HG02973 (cell line): ENCODE data around the gene MRTFA.
"Not testable (repeated sequence)": the region's sequence is repeated elsewhere in the genome, so short reads cannot be mapped to it uniquely, and the experiment has no call there.

Experiments used
- ATAC-seq: cut with Tn5 transposase; IDR thresholded peaks from one replicate; pipeline ENCODE4 v1.9.1; 2021; ENCODE audit warnings: moderate library complexity; ENCODE audit not compliant: unreplicated experiment

Gene MRTFA

DNA sequence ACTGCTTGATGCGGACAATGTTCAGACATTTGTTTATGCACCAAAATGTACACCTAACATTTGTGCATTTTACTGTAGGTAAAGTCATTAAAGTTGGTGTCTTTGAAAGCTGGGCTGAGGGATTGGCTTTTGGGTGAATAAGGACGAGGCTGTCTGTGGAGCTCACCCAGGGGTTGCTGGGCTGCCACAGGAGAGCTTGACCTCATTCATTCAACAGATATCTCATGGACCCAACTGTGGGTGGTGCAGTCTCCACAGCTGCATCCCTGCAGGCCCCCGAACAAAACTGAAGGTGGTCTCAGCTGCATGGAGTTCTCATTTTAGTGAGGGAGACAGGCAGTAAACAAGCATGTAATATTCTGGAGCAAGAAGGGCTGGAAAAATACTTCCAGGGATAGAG is 233.4 kb downstream of the MRTFA start:
- no peak for ATAC-seq

GRCh38 chr22:40401981-40402406 is 234.5 kb downstream of the MRTFA start:
- ATAC-seq, result no peak

DNA sequence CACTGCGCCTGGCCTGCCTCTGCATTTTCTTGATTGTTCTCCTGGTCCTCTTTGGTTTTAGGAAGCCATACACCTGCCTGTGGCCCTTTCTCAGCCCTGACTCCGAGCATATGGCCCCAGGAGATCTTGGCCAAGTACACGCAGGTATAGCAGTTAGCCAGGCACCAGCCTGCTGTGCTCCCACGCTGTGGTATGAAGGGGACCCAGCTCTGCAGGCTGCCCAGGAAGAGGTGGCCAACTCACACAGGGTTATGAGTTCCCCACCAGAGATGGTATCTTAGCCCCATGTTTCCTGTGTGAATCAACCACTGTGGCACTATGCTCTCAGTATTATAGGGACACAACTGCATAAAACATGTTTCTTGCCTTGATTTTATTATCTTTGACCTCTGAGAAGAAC is 235.0 kb downstream of the MRTFA start:
- ATAC-seq, result no peak

GRCh38 chr22:40400159-40400558 is 236.4 kb downstream of the MRTFA start:
- no peak for ATAC-seq

GRCh38 chr22:40399621-40400020 is 236.9 kb downstream of the MRTFA start:
- ATAC-seq, result no peak

DNA sequence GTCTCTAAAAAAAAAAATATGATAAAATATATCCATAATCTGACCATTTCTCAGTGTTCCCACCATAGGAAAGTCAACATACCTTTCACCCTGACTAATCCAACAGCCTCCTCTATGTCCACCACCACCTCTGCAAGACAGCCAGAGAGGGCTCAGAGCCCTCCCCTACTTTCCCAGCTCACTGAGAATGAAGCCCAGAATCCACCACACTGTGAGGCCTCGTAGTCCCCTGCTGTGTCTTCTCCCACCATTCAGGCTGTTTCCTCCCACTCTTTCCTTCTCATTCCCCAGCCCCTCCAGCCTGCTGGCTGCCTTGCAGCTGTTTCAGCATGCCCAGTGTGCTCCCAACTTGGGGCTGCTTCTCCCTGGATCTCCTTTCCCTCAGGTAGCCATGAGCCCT is 239.1 kb downstream of the MRTFA start:
- ATAC-seq, result no peak

DNA sequence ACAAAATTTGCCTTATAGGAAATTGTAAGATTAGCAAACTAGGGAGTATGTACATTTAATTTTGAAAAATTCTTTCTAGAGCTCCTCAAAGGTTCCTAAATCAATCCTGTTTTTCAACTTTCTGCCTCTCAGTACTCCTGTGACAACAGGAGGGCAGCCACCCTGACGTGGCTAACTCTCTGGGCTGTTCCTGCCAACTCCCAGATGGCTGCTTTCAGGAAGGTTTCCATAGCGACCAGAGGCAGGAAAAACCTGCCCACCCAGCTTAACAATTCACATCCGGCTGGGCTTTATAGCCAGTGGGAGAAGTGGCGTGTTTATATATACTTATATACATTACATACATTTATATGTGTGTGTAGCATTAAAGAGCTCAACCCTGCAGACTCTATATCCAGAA is 239.6 kb downstream of the MRTFA start:
- no peak for ATAC-seq

DNA sequence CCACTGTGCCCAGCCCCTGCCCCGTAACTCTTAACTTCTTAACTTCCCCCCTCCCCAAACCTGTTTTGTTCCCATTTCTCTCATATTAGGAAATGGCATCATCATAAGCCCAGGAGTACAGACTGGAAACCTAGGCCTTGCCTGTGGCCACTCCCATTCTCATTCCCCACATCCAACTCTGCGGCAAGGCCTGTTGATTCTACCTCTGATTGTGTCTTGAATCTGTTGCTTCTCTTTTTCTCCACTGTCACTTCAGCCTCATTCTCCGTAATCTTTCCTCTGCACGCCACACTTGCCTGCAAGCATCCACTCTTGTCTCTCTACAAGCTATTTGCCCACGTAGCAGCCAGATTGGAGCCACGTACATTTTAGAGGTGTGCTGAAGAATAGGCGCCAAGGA is 240.9 kb downstream of the MRTFA start:
- ATAC-seq, result no peak

DNA sequence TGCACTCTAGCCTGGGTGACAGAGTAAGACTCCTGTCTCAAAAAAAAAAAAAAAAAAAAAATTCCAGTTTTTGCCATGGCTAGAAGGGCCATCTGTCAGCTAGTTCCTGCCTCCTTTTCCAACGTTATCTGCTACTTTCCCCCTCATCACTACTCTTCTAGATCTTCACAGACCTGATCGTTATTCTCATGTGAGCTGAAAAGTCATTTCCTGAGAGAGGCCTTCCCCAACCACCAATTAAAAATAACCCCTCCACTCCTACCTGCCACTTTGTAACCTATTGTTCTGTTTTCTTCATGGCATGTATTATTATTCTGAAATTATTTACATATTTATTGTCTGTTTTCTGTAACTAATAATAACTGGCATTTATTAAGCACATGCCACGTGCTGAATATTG is 241.9 kb downstream of the MRTFA start:
- ATAC-seq, result no peak

DNA sequence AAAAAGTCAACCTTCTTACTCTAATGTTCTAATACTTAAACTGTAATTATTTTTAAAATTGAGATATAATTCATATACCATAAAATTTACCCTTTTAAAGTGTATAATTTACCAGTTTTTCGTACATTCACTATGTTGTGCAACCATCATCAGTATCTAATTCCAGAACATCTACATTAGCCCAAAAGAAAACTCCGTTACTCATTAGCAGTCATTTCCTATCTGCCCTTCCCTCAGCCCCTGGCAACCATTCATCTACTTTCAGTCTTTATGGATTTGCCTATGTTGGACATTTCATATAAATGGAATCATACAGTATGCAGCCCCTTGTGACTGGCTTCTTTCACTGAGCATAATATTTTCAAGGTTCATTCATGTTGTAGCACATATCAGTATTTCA is 243.9 kb downstream of the MRTFA start:
- no peak for ATAC-seq

DNA sequence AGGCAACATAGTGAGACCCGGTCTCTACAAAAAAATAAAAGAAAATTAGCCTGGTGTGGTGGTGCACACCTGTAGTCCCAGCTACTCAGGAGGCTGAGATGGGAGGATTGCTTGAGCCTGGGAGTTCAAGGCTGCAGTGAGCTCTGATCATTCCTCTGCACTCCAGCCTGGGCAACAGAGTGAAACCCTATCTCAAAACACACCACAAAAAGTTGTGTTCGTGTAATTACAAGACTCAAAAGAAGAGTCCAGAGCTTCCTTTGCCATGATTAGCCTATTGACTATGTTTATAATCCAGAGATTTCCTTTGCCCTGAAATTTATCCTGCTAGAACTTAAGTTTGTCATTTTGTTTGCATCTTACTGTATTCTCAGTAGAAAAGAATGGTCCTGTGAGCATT is 245.1 kb downstream of the MRTFA start:
- no peak for ATAC-seq

GRCh38 chr22:40388231-40388630 is 248.3 kb downstream of the MRTFA start:
- ATAC-seq, result no peak

DNA sequence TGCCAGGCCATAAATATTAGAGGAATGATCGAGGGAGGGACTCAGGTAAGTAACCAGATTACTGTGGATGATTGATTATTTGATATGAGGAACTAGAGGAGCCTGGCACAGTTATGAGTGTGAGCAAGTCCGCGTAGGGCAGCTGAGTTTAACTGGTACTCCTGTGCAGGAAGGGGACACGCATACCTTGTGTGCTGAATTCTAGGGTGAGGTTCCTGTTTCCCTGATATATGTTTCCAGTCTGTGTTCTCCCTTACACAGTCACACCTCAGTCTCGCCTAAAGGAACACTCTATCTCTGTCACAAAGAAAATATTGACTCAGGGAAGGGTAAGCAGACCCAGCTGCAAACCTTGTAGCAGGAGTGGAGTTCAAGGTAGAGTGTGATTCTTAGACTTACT is 248.8 kb downstream of the MRTFA start:
- no peak for ATAC-seq

DNA sequence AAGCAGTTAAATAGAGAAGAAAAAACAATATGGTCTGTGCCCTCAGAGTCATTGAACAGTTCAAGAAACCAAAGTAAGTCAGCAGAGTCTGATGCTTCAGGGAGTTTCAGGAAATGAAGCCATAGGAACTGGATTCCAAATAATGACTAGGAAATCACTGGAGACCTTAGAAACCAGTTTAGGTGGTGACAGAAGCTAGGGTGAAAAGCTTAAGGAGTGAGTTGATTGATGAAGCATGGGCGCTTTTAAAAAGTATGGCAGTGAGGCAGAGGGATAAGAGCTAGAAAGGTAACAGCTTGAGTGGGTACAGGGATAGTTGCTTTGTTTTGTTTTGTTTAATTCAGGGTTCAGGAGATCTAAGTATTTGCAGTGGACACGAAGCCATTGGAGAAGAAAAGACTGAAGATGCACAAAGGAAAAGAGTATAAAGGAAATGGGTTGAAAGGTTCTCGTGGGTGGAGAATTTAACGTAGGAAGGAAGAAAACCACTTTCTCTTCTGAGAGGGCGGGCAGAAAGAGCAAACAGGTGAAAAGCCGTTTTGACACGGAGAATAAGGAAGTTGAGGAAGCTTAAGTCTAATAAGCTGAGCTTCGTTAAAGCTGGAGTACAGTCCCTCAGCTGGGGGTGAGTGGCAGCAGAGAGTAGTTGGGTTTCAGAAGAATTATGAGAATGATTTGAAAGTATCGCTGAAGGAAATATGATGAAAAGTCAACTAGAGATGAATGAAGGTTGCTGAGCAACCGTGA is 251.3 kb downstream of the MRTFA start:
- no peak for ATAC-seq

- ATAC-seq, result no peak
Measured at GRCh38 chr22:40383905-40384304, 252.6 kb downstream of the MRTFA start.

- ATAC-seq, result no peak
Measured at GRCh38 chr22:40381461-40381860, 255.1 kb downstream of the MRTFA start.

DNA sequence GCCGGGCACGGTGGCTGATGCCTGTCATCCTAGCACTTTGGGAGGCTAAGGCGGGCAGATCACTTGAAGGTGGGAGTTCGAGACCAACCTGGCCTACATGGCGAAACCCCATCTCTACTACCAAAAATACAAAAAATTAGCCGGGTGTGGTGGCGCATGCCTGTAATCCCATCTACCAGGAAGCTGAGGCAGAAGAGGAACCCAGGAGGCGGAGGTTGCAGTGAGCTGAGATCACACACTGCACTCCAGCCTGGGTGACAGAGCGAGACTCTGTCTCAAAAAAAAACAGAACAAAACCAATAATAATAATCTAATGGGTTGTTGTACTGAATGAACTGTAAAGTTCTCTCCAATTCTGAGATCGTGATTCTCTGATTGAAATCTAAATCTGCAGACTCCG is 258.1 kb downstream of the MRTFA start:
- not testable (repeated sequence) for ATAC-seq

- ATAC-seq, result no peak
Measured at GRCh38 chr22:40377931-40378330, 258.6 kb downstream of the MRTFA start.

DNA sequence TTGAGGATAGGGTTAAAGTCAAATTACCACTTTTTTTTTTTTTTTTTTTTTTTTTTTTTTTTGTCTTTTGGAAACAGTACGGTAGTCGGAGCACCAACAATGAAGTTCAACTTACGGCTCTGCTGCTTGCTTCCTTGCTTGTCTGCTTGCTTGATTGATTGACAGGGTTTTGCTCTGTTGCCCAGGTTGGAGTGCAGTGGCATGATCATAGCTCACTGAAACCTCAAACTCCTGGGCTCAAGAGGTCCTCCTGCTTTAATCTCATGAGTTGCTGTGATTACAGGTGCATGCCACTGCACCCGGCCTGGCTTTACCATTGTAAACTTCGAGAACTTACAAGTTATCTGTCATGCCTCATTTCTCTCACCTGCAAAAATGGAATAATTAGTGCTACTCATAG is 260.4 kb downstream of the MRTFA start:
- no peak for ATAC-seq

GRCh38 chr22:40374567-40374966 is 262.0 kb downstream of the MRTFA start:
- ATAC-seq, result no peak

GRCh38 chr22:40368836-40369235 is 267.7 kb downstream of the MRTFA start:
- no peak for ATAC-seq

- ATAC-seq, result no peak
Measured at GRCh38 chr22:40368016-40368415, 268.5 kb downstream of the MRTFA start.

- ATAC-seq, result no peak
Measured at GRCh38 chr22:40367342-40367741, 269.2 kb downstream of the MRTFA start.
